A172 (cell line): ENCODE results near the gene SLC35G3. TPM values are rescaled to one million over a fixed set of nuclear protein-coding genes. Genes with fewer than 3 reads are reported as not detected.
"Not testable (repeated sequence)": the region's sequence is repeated elsewhere in the genome, so short reads cannot be mapped to it uniquely, and the experiment has no call there.

Experiments used
- DNase-seq: peaks from one replicate; pipeline ENCODE4 v3.0.0-alpha.2; 2015; ENCODE audit warnings: low spot score
- total RNA-seq: library from RNA; depleted of rRNA; stranded (reverse); fragments of >200 nt; shearing (Covaris generic); gene quantifications from 2 replicates; pipeline ENCODE4 v1.2.3, GENCODE V29; 2014; rRNA removed

Gene SLC35G3
- total RNA-seq, 1 experiment from 2014 or later: not detected

GRCh38 chr17:35164716-35165115, 29.5 kb downstream of the SLC35G3 start:
- no peak for DNase-seq

GRCh38 chr17:35163886-35164285, 30.3 kb downstream of the SLC35G3 start:
- no peak for DNase-seq

DNA sequence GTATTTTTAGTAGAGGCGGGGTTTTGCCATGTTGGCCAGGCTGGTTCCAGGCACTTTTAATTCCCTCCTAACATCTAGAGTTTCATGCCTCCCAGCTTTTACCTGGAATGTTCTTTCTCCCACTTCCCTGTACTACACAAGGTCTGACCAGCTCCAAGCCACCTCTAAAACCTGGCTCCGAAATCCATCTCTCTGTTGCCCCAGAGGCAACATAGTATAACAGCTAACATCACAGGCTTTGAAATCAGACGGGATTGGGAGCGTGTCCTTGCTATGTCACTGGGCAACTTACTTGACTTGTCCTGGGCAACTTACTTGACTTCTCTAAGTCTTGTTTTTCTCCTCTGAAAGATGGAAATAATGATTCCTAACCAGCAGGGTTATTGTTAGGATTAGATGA, 31.4 kb downstream of the SLC35G3 start:
- DNase-seq: no peak

DNA sequence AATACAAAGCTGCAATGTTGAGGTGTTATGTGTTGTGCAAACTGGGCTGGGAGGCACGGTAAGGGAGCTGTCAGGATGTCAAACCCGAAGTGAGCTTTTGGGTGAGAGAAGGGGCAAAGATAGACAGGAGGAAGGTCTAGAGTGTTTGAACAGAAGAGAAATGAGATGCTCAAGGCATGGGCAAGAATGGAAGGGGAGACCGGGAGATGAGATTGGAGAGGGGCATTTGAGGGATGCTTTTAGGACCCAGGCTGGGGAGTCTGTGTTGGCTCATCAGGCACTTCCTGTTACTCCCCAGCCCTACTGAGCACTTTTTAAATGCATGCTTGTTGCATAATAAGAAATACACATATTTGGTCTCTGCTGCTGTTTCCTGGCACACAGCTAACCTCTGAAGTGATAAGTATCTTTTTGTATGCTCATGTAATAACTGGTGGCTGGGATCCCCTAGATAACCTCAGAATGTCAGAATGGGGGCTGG, 32.9 kb downstream of the SLC35G3 start:
- no peak for DNase-seq

GRCh38 chr17:35160354-35161201, 33.6 kb downstream of the SLC35G3 start:
- DNase-seq: no peak

GRCh38 chr17:35159940-35160339, 34.3 kb downstream of the SLC35G3 start:
- no peak for DNase-seq

DNA sequence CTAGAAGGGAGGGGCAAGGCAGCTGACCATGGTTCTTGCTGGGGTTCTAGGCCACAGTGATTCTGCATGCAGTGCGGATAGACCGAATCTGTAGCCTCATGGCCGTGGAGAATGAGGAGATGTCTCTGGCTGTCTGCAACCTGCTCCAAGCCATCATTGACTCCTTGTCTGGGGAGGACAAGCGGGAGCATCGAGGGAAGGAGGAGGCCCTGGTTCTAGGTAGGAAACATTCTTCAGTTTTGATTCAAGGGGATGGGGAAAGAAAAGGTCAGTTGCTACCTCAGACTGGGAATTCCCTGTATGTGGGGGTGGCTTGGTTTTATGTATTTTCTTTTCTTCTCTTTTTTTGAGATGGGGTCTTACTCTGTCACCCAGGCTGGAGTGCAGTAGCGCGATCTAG, 38.9 kb downstream of the SLC35G3 start:
- DNase-seq: no peak

GRCh38 chr17:35154196-35155165, 39.7 kb downstream of the SLC35G3 start:
- DNase-seq: no peak

- DNase-seq: no peak
Observed at GRCh38 chr17:35152421-35153140, 41.6 kb downstream of the SLC35G3 start.

- DNase-seq: not testable (repeated sequence)
Observed at GRCh38 chr17:35151080-35151479, 43.1 kb downstream of the SLC35G3 start.

GRCh38 chr17:35149941-35150340, 44.3 kb downstream of the SLC35G3 start:
- DNase-seq: no peak

- no peak for DNase-seq
Observed at GRCh38 chr17:35148144-35148543, 46.0 kb downstream of the SLC35G3 start.

GRCh38 chr17:35147375-35147905, 46.8 kb downstream of the SLC35G3 start, which contains the start of gene UNC45B:
Gene UNC45B (plus strand): TSS chr17:35147817. CDS start chr17:35148264, 447 bp downstream.
- DNase-seq: no peak

- DNase-seq: no peak
Observed at GRCh38 chr17:35146214-35146833, 47.9 kb downstream of the SLC35G3 start.

GRCh38 chr17:35144840-35145239, 49.4 kb downstream of the SLC35G3 start:
- DNase-seq: no peak

Other genes with a start within 250 kb of the SLC35G3 start
- gene CCT6B, start 232.9 kb downstream of the SLC35G3 start, total RNA-seq: 4.5 and 5.0 TPM in 2 replicates
- 17.6 and 25.4 TPM in 2 replicates for gene ZNF830, start 232.9 kb downstream of the SLC35G3 start, total RNA-seq
- 41.5 and 52.0 TPM in 2 replicates for gene LIG3, start 213.9 kb downstream of the SLC35G3 start, total RNA-seq
- 12.5 and 12.8 TPM in 2 replicates for gene RFFL, start 130.7 kb downstream of the SLC35G3 start, total RNA-seq
- 11.0 and 11.3 TPM in 2 replicates for gene RAD51D, start 74.5 kb downstream of the SLC35G3 start, total RNA-seq
- gene FNDC8, start 72.8 kb downstream of the SLC35G3 start, total RNA-seq: not detected in 2 replicates
- gene NLE1, start 52.1 kb downstream of the SLC35G3 start, total RNA-seq: 16.8 and 20.3 TPM in 2 replicates
- not detected in 2 replicates for gene UNC45B, start 46.6 kb downstream of the SLC35G3 start, total RNA-seq
- 7.6 and 17.0 TPM in 2 replicates for gene SLFN5, start 48.7 kb upstream of the SLC35G3 start, total RNA-seq
- 37.2 and 54.4 TPM in 2 replicates for gene SLFN11, start 179.2 kb upstream of the SLC35G3 start, total RNA-seq
- gene SLFN12, start 238.1 kb upstream of the SLC35G3 start, total RNA-seq: 37.4 and 47.9 TPM in 2 replicates